Upper lobe of right lung (tissue), 1 donor: ENCODE measurements around the gene CHID1. TPM values are rescaled to one million over a fixed set of nuclear protein-coding genes. Genes with fewer than 3 reads are reported as not detected.

Experiments used
- ATAC-seq: fragments of 200-7000 bp; cut with Tn5 transposase; one replicate; pipeline ENCODE4 v1.9.1; 2020; ENCODE audit warnings: mild to moderate bottlenecking, moderate library complexity
- DNase-seq: peaks from one replicate; pipeline ENCODE4 v3.0.0-alpha.2; 2020
- H3K27ac ChIP-seq: fragments of 200-600 bp; one replicate; pipeline ENCODE4 v1.8.0; 2022
- H3K27me3 ChIP-seq: fragments of 200-600 bp; one replicate; pipeline ENCODE4 v1.8.0; 2022; ENCODE audit warnings: mild to moderate bottlenecking
- H3K36me3 ChIP-seq: fragments of 200-600 bp; one replicate; pipeline ENCODE4 v1.8.0; 2022
- H3K4me1 ChIP-seq: fragments of 200-600 bp; one replicate; pipeline ENCODE4 v1.8.0; 2022
- H3K4me3 ChIP-seq: fragments of 200-600 bp; one replicate; pipeline ENCODE4 v1.8.0; 2022; ENCODE audit warnings: mild to moderate bottlenecking
- H3K9me3 ChIP-seq: fragments of 200-600 bp; one replicate; pipeline ENCODE4 v1.8.0; 2022
- CTCF ChIP-seq: fragments of 200-600 bp; IDR thresholded peaks from one replicate; pipeline ENCODE4 v1.8.0; 2022; ENCODE audit warnings: antibody characterized with exemption
- intact Hi-C: fragments of 100-400 bp; cut with DNase I; formaldehyde crosslinking; loops from one replicate; pipeline ENCODE4 v1.11.0; 2022
- total RNA-seq: library from RNA; stranded (reverse); fragmentation: NEBNext Ultra II Directional; extraction: Animal tissue kit (Norgen Biotek cat#: 25700); gene quantifications from one replicate; pipeline ENCODE4 v1.2.1, GENCODE V29; 2021
- donor health status: DM: no; HTN: yes; CAD: no; lungs with severe emphysema.

The CHID1 gene
- total RNA-seq, 1 donor from 2014 or later: 52.9 TPM

GRCh38 chr11:933142-933851 lies 22.7 kb upstream of the CHID1 start:
- Histone ChIP-seq H3K27me3 (no peaks in the 10 kb centered on the region), H3K9me3 (no peaks in the 10 kb centered on the region), H3K36me3 (no peaks in the 10 kb centered on the region), H3K4me1 (peaks cover 78% of the 10 kb centered on the region), H3K4me3 (no peak overlapping the region), H3K27ac (peak overlapping the region; percentile 77)
- DNase-seq (no peak), ATAC-seq (peak; percentile 7)
- no peak for TF ChIP-seq CTCF
- intact Hi-C loops: no loop called here

DNA sequence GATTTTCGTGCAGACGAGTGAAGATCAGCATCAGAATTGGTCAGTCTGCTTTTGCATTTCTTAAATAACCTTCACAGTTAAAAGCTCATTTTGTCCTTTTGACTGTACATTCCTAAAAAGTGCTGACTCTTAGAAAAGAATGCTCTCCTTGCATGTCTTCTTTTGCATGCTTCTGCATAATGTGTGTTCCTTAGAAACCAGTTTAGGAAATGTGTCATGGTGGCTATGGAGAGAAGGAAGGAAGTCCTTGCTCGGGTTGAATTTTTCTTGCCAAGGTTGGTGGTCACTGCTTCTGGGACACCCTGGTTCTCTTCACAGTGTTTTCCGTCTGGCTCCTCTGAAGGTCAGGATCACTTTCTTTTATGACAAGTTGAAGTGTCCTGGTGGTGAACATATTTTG lies 21.8 kb upstream of the CHID1 start:
- H3K9me3 ChIP-seq: no peaks in the 10 kb centered on the region
- H3K27ac ChIP-seq: peak overlapping the region; percentile 77
- intact Hi-C loops: no loop called here
- H3K36me3 ChIP-seq: peaks cover 2% of the 10 kb centered on the region
- no peak for TF ChIP-seq CTCF
- H3K27me3 ChIP-seq: no peaks in the 10 kb centered on the region
- peaks cover 79% of the 10 kb centered on the region for H3K4me1 ChIP-seq
- no peak overlapping the region for H3K4me3 ChIP-seq
- ATAC-seq: peak; percentile 49
- no peak for DNase-seq

DNA sequence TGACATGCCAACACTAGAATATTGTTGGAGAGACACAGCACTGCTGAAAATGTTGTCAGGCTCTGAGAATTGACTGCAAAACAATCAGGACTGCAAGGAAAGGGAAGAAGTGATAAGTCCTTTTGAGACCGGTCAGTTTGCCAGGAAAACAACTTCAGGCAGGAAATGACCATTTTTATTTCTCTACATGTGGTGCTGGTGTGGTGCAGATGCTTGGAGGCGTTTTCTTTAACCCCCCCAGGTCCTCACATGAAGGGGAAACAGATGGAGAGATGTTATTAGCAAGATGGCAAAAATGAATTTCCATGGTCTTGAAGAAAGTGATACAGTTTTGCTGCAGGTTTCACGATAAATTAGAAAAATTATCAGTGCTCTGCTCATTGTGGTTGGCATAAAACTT lies 20.8 kb upstream of the CHID1 start:
- Histone ChIP-seq H3K4me1 (peaks cover 78% of the 10 kb centered on the region), H3K36me3 (peaks cover 4% of the 10 kb centered on the region), H3K27ac (peak overlapping the region; percentile 77), H3K9me3 (no peaks in the 10 kb centered on the region), H3K27me3 (no peaks in the 10 kb centered on the region), H3K4me3 (no peak overlapping the region)
- no peak for ATAC-seq
- no peak for DNase-seq
- intact Hi-C loops: no loop called here
- no peak for TF ChIP-seq CTCF

DNA sequence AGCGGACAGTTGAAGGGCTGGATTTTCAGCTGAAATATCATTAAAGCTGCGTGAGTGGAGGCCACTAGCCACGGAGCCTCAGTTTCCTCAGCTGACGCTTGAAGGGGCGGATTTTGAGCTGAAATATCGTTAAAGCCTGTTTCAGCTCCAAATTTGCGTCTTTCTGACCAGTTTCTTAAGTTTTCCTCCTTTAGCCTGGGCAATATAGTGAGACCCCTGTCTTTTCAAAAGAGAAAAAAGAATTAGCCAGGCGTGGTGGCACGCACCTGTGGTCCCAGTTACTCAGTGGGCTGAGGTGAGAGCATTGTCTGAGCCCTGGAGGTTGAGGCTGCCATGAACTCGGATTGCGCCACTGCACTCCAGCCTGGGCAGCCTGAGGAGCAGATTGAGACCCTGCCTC lies 18.8 kb upstream of the CHID1 start:
- Histone ChIP-seq H3K4me3 (no peak overlapping the region), H3K27me3 (no peaks in the 10 kb centered on the region), H3K4me1 (peaks cover 76% of the 10 kb centered on the region), H3K27ac (peak overlapping the region; percentile 30), H3K36me3 (peaks cover 4% of the 10 kb centered on the region), H3K9me3 (no peaks in the 10 kb centered on the region)
- DNase-seq (no peak), ATAC-seq (no peak)
- no peak for TF ChIP-seq CTCF
- intact Hi-C loops: no loop called here

DNA sequence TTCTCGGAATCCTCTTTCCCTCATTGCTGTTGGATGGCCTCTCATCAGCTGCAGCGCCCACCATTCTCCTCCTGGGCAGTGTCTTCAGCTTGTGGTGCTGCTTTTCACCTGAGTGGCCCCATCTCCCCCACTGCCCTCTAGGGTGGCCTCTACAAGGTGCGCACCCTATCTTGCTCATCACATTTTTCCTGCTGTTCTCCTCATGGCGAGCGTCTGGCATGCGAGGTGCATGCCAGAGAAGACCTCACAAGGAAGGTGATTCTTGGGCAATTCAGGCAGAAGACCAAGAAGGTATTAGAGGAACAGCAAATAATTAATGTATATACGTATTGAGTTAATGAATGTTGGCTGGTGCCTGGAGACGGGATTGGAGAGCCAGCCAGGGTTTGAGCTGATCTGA lies 18.2 kb upstream of the CHID1 start:
- peaks cover 4% of the 10 kb centered on the region for H3K36me3 ChIP-seq
- H3K4me1 ChIP-seq: peaks cover 71% of the 10 kb centered on the region
- H3K9me3 ChIP-seq: no peaks in the 10 kb centered on the region
- H3K4me3 ChIP-seq: no peak overlapping the region
- H3K27me3 ChIP-seq: no peaks in the 10 kb centered on the region
- H3K27ac ChIP-seq: peak overlapping the region; percentile 30
- intact Hi-C loops: no loop called here
- ATAC-seq (no peak), DNase-seq (no peak)
- TF ChIP-seq CTCF: no peak

- TF ChIP-seq CTCF: no peak
- no peaks in the 10 kb centered on the region for H3K27me3 ChIP-seq
- no peak for DNase-seq
- no peak overlapping the region for H3K27ac ChIP-seq
- intact Hi-C loops: no loop called here
- peaks cover 62% of the 10 kb centered on the region for H3K4me1 ChIP-seq
- no peaks in the 10 kb centered on the region for H3K9me3 ChIP-seq
- ATAC-seq: no peak
- peaks cover 4% of the 10 kb centered on the region for H3K36me3 ChIP-seq
- H3K4me3 ChIP-seq: no peak overlapping the region
Observed at GRCh38 chr11:927871-928270, 17.3 kb upstream of the CHID1 start.
